Fibroblast of villous mesenchyme (primary cell): Measurements from ENCODE around the gene GPHN. TPM values are rescaled to one million over a fixed set of nuclear protein-coding genes. Genes with fewer than 3 reads are reported as not detected.

Experiments used
- DNase-seq: peaks from one replicate; pipeline ENCODE4 v3.0.0-alpha.2; 2010; ENCODE audit warnings: low read depth
- H3K4me3 ChIP-seq: 2 replicates; pipeline ENCODE4 v1.5.1; 2011; ENCODE audit warnings: low read depth, mild to moderate bottlenecking, low read length
- total RNA-seq: library from RNA; depleted of rRNA; stranded (reverse); fragments of >200 nt; gene quantifications from 2 replicates; pipeline ENCODE4 v1.2.3, GENCODE V29; 2012
- TF ChIP-seq, protein P1 (sequence below): IDR thresholded peaks from 2 replicates; pipeline ENCODE4 v1.5.1; 2012; ENCODE audit warnings: low read depth, mild to moderate bottlenecking, low read length; ENCODE audit not compliant: insufficient read depth

Gene GPHN
- total RNA-seq, 1 donor, result 9.1 TPM

- no peak for DNase-seq
Observed at GRCh38 chr14:66645716-66646115, 137.8 kb downstream of the GPHN start.

GRCh38 chr14:66649498-66649897, 141.6 kb downstream of the GPHN start:
- no peak for DNase-seq
- TF ChIP-seq, protein P1, sequence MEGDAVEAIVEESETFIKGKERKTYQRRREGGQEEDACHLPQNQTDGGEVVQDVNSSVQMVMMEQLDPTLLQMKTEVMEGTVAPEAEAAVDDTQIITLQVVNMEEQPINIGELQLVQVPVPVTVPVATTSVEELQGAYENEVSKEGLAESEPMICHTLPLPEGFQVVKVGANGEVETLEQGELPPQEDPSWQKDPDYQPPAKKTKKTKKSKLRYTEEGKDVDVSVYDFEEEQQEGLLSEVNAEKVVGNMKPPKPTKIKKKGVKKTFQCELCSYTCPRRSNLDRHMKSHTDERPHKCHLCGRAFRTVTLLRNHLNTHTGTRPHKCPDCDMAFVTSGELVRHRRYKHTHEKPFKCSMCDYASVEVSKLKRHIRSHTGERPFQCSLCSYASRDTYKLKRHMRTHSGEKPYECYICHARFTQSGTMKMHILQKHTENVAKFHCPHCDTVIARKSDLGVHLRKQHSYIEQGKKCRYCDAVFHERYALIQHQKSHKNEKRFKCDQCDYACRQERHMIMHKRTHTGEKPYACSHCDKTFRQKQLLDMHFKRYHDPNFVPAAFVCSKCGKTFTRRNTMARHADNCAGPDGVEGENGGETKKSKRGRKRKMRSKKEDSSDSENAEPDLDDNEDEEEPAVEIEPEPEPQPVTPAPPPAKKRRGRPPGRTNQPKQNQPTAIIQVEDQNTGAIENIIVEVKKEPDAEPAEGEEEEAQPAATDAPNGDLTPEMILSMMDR, result no peak
- no peak overlapping the region for H3K4me3 ChIP-seq

More at GRCh38 chr14:66645716-66646115, 137.8 kb downstream of the GPHN start:
- TF ChIP-seq, protein P1, result no peak
- H3K4me3 ChIP-seq, result no peak overlapping the region

DNA sequence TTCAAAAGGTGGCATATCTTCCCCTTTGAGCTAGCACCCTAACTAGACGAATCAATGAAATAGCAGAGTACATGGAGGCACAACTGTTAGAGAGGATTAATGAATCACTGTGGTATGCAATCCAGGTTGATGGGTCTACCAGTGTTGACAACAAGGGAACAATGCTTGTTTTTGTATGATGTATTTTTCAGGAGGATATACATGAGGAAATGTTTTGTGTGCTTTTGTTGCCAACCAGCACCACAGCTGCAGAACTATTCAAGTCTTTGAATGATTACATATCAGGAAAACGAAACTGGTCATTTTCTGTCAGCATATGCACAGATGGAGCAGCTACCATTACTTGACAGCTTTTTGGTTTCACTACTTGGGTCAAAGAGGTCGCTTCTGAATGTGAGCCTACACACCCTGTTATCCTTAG, 142.6 kb downstream of the GPHN start:
- TF ChIP-seq, protein P1, result no peak
- no peak for DNase-seq
- H3K4me3 ChIP-seq, result no peak overlapping the region

DNA sequence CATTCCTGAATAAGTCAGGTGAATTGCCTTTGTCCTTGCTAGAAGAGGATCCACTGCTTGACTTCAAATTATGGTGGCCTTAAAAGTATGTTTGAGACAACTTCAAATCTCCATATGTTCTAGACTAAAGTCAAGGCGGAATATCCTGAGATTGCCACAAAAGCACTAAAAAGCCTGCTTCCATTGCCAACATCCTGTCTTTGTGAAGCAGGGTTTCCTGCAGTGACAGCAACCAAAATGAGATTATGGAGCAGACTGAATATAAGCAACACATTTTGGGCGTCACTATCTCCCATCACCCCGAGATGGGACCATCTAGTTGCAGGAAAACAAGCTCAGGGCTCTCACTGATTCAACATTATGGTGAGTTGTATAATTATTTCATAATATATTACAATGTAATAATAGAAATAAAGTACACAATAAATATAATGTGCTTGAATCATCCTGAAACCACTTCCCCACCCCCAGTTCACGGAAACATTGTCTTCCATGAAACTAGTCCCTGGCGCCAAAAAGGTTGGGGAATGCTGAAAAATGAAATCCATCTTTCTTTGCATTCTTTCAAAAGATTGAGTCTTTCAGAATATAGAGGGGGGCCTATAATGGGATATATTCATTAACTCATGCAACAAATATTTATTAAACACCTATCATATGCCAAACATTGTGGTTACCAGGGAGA, 143.7 kb downstream of the GPHN start:
- no peak for DNase-seq
- TF ChIP-seq, protein P1, result no peak
- H3K4me3 ChIP-seq, result no peak overlapping the region

- no peak overlapping the region for H3K4me3 ChIP-seq
- no peak for DNase-seq
- TF ChIP-seq, protein P1, result no peak
Observed at GRCh38 chr14:66652525-66653106, 144.7 kb downstream of the GPHN start.

GRCh38 chr14:66657780-66658179, 149.8 kb downstream of the GPHN start:
- DNase-seq, result no peak
- H3K4me3 ChIP-seq, result no peak overlapping the region
- TF ChIP-seq, protein P1, result no peak
